Cerebellar nuclear complex (tissue), 1 donor: Measurements from ENCODE around the gene CDK19.

Source experiments
- DNase-seq, 2 experiments: peaks; one replicate each; lab custom pipeline; 2025; lab: John Stamatoyannopoulos, UW

The CDK19 gene

DNA sequence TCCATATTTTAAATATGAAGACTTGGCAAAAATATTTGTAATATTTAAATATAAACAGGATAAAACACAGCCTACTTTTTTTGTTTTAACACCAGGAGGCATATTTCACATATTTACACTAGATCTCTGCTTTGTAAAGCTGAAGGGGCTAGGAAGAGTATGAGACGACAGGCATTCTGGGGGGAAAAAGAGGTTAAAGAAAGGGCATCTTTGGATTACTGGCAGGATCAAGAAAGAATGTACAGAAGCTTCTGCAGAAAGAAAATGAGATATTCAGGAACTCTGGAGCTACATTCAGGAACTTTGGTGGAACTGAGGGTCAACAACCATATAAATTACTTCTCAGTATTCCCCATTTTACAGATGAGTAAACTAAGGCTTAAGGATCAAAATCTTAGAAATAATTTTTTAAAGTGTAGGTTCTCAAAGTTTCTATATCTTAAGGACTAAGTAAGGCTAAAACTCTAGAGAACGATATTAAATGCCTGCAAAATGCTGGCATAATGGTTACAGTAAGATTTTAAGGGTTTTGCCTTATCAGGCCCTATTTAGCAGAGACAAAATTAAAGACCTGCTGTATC lies 156.5 kb downstream of the CDK19 start:
- no peak for DNase-seq

DNA sequence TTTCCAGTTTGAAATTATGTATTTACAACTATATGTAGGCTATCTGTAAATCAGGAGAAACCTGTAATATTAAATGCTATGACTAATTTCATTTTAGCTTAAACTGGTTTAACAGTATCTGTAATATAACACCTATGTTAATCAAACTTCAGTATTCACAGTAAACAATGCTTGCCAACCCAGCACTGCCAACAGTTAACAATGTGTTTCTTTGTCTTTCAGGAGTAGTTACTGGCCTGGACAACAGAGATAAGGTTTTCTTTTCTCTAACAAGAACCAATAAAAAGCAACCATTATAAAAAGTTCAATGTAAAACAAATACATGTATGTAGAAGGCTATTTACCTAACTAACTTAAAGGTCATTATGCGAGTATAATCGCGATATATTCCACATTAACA lies 158.8 kb downstream of the CDK19 start:
- DNase-seq, result no peak

DNA sequence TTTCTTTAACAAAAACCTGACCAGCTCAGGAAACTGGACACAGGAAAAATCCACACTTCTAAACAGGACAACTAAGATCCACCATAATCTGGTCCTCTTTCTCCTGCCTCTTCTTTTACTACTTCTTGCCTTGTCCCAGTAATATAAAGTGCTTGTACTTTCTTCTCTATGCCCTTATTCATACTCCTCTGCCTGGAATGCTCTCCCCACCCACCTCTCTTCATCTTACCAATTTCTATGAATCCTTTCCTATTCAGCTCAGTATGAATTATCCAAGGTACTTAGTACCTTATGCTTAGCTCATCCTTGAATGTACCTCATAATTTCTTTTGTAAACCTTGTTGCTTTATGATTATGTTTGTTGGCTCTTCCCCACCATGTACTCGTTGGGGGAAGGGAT lies 159.4 kb downstream of the CDK19 start:
- DNase-seq, result no peak

DNA sequence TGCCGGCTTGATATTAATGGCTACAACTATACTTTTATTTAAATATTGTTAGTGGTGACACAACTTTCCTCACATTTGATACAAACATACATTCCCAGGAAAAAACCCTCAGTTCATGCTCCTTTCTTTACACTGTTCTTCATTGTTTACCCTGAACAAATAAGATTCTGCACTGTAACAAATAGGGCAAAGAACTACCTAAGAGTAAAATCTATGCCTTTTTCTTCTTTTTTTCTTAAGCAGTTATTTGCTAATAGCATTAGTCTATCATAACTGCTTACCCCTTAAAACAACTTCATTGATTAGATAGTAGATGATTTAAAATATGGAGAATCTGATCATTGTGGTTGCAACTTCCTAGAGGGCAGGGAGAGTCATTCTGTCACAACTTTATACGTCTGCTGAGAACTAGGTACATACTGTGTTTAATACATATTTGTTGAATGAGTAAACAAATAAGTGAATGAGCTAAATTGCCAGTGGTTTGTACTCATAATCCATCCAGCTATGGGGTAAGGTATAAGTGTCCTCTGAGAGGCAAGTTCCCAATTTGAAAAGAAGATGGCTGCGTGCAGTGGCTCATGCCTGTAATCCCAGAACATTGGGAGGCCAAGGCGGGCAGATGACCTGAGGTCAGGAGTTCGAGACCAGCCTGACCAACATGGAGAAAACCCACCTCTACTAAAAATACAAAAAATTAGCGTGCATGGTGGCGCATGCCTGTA lies 161.0 kb downstream of the CDK19 start:
- no peak for DNase-seq

DNA sequence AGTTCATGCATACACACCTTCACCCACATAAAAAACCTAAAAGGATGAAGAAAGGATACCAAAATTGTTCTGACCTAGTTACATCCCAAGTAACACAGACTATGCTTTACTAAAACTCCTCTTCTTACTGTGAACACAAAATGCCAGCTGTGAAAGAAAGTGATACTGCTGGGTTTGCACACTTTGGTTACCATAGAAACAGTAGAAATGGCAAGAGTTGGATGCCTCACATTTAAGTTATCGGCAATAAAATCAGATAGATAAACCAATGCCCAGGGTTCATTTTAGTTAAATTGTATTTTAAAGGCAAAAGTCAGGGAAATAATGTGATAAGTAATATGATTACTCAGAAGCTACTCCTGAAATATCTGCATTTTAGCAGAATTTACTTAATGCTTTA lies 161.9 kb downstream of the CDK19 start:
- DNase-seq, result no peak

DNA sequence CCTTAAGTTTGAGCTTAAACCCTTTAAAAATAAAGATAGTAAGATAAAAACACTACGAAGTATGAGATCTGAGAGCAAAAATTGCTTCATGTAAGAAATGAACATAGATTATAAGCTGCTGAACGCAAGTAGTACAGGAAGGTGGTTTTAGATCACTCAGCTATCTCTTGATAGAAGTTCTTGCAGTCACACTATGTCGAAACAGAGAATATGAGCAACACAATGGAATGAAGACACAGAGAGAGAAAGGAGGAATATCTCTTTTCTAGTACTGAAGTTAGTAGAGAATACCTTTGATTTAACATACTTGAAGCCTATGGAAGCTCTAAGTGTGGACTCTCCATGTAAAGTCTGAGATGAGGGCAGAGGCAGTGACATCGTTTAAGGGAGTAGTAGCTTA lies 162.7 kb downstream of the CDK19 start:
- DNase-seq, result no peak

DNA sequence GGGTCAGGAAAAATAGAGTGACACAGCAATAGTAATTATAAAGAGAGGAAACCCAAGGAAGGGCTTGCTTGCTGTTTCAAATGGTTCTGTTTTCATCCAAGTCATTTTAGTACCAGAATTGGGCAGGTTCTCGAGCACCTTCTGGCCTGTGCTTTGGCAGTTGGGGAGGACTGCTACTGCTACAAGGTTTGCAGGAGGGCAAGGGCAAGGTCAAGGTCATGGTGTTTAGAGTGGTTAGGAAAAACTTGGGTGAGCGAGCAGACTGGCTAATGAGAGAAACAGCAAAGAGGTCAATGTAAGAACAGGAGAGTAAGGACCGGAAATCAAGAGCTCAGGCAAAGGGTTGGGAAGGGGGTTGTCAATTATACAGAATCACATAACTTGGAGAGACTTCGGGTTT lies 164.5 kb downstream of the CDK19 start:
- no peak for DNase-seq

DNA sequence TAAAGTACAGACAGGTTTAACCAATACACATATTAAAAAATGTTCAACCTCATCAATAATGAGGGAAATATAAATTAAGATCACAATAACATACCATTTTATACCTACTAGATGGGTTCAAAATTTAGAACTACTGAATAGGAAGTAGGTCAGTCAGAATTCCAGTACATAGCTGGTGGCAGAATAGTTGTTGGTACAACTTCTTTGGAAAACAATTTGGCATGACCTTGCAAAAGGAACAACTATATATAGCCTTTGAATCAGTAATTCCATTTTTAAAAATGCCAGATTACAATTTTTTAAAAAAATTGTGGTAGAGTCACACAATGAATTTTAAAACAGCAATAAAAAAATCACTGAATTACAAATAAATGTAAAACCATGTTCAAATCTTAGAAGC lies 165.6 kb downstream of the CDK19 start:
- no peak for DNase-seq

DNA sequence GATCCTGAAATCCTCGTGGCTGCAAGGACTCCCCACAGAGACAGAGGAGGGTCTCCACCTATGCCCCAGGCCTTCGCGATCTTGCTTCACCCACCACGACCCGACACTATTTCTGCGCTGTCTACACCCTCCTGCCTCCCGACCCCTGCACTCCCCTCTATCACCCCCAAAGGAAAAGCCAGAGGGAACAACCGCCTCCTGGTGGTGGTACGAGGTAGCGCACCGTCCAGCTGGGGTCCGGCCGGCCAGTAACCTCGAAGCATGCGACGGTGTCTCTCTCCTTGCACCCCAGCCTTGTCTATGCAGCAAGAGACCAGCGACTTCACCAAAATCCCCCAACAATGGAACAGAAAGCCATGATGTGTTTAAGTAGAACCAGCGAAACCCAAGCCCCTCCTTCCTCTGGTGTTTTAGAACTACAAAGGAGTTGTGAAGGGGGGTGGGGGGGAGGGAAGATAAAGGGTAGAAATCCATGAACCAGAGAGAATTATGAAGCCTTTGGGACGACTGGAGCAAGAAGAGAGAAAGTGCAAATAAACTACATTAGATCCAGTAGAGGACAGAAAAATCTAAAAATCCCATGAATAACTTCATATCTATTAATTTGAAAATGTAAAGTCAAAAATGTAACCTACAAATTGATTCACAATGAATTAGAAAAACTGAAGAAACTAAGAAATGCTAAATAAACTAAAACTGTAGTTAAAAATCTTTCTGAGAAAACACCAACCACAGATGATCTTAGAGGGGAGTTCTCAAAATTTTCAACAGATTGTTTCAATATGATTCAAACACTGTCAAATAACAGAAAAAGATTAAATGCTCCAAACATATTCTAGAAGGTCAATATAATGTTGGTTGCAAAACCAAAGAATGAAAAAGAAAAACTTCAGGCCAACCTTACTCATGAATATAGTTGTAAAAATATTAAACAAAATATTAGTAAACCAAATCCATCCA lies 168.0 kb downstream of the CDK19 start:
- no peak for DNase-seq

DNA sequence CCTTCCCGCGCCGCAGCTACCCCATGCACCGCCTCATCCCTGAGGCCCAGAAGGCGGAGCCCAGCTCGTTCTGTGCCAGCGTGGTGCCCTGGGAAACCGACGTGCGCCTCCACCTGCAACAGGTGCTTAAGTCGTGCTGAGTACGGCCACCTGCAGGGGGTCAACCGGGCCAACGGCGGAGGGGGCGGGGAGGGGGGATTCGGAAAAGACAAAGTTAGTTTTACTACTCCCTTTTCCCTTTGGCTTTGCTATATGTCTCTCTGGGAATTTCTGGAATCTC lies 168.9 kb downstream of the CDK19 start:
- DNase-seq, result no peak

DNA sequence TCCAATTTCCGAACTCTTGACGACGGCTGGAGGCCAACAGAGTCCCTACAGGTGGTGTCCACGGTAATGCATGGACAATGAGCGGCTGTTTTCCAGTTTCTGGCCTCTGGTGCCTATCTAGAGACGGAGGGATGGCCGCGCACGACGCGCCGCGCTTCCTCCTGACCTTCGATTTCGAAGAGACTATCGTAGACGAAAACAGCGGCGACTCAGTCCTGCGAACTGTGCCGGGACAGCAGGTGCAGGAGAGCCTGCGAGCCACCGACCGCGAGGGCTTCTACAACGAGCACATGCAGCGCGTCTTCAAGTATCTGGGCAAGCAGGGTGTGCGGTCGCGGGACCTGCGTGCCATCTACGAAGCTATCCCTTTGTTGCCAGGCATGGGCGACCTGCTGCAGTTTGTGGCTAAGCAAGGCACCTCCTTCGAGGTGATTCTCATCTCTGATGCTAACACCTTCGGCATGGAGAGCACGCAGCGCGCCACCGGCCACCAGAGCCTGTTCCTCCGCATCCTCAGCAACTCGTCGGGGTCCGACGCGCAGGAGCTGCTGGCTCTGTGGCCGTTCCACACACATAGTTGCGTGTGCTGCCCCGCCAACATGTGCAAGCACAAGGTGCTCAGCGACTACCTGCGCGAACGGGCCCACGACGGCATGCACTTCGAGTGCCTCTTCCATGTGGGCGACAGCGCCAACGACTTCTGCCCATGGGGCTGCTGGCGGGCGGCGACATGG lies 169.4 kb downstream of the CDK19 start:
- no peak for DNase-seq

DNA sequence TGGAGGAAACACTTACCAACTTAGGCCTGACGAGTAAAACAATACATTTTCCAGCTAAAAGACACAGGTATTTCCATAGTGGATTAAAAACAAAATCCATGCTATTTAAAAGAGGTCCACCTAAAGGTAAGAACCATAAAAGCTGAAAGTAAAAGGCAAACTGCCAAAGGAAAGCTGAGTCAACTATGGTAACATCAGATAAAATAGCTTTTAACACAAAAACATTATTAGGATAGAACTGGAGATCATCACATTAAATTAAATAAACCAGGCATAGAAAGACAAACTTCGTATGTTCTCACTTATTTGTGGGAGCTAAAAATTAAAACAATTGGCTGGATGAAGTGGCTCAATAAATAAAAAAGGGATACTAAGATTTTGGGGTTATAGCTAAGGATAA lies 172.1 kb downstream of the CDK19 start:
- no peak for DNase-seq

DNA sequence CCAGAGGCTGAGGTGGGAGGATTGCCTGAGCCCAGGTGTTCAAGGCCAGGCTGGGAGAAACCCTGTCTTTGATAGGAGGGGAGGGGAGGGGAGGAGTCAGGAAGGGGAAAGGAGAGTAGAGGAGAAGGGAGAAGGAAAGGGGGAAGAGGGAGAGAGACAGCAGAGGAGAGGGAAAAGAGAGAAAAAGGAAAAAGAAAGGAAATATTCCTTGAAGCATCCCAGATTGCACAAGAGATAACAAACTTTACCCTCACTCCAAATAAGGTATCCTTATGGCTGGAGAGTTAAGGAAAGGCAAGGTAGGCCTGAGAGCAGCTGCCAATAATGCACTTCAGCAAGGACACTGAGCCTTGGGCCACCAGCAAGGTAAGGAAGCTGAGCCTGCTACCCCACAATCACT lies 172.6 kb downstream of the CDK19 start:
- no peak for DNase-seq

DNA sequence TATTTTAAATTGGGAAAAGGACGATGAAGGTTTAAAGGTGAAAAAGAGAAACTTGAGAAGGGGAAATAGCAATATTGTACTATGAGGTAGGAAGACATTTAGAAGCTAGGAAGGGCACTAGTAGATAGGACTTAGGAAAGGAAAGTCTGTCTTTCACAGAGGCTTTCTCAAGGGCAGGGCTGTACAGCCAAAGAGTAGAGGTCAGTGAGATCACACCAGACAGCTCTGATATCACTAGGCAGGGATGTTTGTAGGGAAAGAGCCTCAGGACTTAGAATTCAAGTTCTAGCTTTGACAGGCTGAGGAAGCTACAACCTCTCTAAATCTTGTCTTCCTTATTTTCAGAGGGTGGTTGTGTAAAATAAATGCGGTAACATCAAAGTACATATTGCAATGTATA lies 178.5 kb downstream of the CDK19 start:
- DNase-seq, result no peak

DNA sequence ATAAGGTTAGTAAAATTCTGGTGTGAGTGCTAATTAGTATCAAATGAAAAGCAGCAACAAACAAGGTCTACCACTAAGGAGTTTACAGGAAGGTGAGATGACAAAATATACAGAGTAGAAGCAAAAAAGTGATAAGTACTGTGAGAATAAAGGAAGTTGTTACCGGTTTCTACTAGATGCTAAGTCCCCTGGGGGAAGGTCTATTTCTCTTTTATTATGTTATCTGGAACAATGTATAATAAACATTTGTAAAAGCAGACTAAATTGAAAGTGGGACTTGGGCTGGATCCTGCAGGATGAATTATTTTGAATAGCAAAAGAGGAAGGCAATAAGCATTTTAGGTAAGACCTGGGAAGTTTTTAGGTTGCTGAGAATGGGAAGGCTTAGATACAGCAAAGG lies 180.2 kb downstream of the CDK19 start:
- DNase-seq, result no peak

DNA sequence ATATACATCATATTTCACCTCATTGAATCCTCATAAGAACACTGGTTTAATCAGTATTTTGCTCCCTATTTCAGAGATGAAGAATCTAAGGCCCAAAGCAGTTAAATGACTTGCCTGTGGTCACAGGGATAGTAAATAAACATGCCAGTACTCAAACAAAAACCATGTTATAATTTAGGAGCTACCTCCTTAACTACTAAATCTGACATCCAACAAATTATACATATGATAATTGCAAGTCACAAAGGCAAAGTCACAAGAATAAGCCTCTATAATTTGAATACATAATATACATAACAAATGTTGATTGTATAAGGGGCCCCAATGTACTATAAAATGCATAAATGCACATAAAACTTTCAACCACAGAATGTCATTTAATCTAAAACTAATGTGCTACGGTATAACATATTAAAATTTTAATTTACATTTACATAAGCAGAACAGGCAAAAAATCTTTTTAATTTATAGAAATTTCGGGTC lies 181.5 kb downstream of the CDK19 start:
- DNase-seq, result no peak

DNA sequence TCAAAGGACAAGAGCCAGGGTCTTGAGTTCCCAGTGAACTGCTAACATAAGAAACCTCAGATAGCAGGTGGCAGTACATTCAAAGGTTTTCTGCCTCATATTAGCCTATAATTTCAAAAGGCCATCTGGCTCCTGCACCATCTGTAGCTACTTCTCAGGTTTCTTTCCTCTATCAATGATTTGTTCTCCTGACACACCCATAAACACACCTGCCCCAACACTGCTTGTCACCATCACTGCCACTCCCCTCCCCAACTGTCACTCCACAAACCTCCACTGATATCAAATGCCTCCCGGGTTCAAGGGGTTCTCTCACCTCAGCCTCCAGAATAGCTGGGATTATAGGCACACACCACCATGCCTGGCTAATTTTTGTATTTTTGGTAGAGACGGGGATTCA lies 186.1 kb downstream of the CDK19 start:
- DNase-seq, result no peak

DNA sequence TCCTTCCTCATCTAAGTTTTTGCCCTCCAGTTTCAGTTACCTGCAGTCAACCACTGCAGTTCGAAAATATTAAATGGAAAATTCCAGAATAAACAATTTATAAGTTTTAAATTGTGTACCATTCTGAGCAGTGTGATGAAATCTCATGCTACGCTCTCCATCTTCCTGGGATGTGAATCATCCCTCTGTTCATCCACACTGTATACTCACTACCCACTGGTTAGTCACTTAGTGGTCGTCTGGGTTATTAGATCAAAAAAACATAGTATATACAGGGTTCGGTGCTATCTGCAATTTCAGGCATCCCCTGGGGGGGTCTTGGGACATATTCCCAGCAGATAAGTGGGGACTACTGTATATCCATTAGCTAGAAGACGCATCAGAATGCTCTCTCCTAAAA lies 186.9 kb downstream of the CDK19 start:
- no peak for DNase-seq

DNA sequence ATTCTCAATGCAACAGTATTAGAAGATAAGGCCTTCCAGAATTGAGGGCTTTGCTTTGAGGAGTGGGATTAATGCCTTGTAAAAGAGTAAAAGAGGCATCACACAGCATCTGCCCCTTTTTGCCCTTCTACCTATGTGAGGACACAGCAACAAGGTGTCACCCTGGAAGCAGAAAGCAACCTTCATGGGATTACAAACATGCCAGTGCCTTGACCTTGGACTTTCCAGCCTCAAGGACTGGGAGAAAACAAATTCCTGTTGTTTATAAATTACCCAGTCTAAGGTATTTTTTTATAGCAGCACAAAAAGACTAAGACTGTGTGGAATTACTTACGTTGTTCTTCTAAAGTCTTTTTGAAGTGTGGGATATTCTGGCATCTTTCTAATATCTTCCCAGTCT lies 188.8 kb downstream of the CDK19 start:
- no peak for DNase-seq

DNA sequence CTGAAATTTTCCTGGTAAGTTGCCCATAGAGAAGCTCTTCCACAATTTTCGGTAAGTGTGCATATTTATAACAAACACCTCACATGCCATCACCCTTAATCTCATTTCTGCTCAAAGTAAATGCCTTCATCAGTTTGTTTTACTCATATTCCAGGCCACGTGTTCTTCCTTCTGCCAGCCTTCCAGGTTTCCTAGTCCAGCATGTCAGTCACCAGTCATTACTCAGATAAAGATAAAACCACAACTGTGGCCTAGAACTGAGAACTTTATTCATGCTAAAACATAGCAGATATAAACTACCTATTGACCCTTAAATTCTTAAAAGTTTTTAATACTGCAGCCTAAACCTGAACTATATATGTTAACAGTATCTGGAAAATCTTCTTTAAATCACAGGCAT lies 189.4 kb downstream of the CDK19 start:
- no peak for DNase-seq

DNA sequence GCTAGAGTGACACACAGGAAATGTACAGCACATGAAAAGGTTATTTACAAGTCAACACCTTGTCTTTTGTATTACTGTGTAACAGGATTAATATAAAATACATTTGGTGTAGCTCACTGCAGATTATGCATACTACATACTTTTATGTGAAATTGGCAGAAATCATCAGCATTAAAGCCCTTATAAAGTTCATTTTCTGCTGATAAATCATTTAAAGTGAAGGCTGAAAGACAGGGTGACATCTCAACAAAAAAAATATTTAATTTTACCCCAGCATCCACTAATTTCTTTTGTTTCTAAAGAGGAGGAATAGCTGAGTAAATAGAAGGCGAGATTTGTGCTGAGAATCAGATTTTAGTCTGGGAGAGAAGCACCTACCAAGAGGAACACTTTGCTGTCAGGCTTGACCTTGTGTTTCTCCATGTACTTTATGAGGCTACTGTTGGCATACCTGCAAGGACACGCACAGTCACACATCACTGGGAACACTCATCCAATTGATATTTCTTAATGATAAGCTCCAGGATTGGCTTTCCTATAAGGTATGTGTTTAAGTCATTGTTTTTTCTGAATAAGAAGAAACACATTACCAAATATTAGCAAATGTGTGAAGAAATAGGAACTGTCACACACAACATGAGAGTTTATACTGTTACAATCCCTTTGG lies 192.2 kb downstream of the CDK19 start:
- DNase-seq, result no peak

DNA sequence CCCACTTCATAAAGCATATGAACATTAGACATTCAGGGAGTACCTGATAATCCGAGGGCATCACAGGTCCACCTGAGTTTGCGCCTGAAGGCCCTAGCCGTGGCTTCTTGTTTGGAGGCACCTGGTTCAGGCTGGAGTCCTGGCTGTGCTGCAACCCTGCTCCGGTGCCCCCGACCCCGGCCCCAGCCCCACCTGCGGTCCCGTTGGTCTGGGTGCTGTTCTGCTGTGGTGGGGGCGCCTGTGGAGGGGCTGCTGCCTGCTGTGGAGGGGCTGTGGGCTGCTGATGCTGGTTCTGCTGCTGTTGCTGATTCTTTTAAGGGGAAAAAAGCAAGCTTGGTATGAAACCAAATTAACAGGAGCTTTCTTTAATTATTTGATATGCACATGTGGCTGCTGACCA lies 194.2 kb downstream of the CDK19 start:
- DNase-seq, result no peak
